SU-DHL-6 (cell line): ENCODE measurements around the gene ZBTB8OS.

Experiments used
- H2AFZ ChIP-seq: fragments of 200-600 bp; sonication (generic); 2 replicates; pipeline ENCODE4 v1.6.1; 2014; ENCODE audit warnings: low read depth, mild to moderate bottlenecking, moderate library complexity, mixed read lengths, antibody characterized with exemption, low read length; ENCODE audit not compliant: severe bottlenecking
- H3F3A ChIP-seq: fragments of 200-600 bp; shearing (Covaris generic); 2 replicates; pipeline ENCODE4 v1.6.0; 2016; ENCODE audit warnings: antibody characterized with exemption, mild to moderate bottlenecking; ENCODE audit not compliant: insufficient read depth
- H3K27ac ChIP-seq: fragments of 200-600 bp; sonication (generic); 2 replicates; pipeline ENCODE4 v1.5.1; 2016; ENCODE audit warnings: low read depth, mild to moderate bottlenecking, low read length, moderate library complexity, mixed read lengths
- H3K27me3 ChIP-seq: fragments of 200-600 bp; sonication (generic), shearing (Covaris generic); 2 replicates; pipeline ENCODE4 v1.6.0; 2014; ENCODE audit warnings: mild to moderate bottlenecking, low read length
- H3K36me3 ChIP-seq: fragments of 200-600 bp; sonication (generic); 2 replicates; pipeline ENCODE4 v1.6.1; 2014; ENCODE audit warnings: mild to moderate bottlenecking, low read length, mixed read lengths
- H3K4me2 ChIP-seq: fragments of 300-600, 200-600 bp; shearing (Covaris generic), sonication (generic); 2 replicates; pipeline ENCODE4 v1.6.0; 2014; ENCODE audit warnings: low read length, low read depth, mild to moderate bottlenecking; ENCODE audit not compliant: poor library complexity, severe bottlenecking
- H3K4me3 ChIP-seq: fragments of 200-600 bp; sonication (generic); 2 replicates; pipeline ENCODE4 v1.5.1; 2014; ENCODE audit warnings: antibody characterized with exemption, low read length, mild to moderate bottlenecking, mixed read lengths; ENCODE audit not compliant: insufficient read depth, poor library complexity, severe bottlenecking
- H3K79me2 ChIP-seq: fragments of 200-600 bp; sonication (generic); 2 replicates; pipeline ENCODE4 v1.6.1; 2014; ENCODE audit warnings: mild to moderate bottlenecking, low read length, moderate library complexity; ENCODE audit not compliant: insufficient read depth
- H3K9ac ChIP-seq: fragments of 200-600 bp; sonication (generic); 2 replicates; pipeline ENCODE4 v1.7.0; 2014; ENCODE audit warnings: mild to moderate bottlenecking, low read length
- H3K9me2 ChIP-seq: fragments of 200-600 bp; sonication (generic); replicated peaks from 2 replicates; pipeline ENCODE4 v1.6.1; 2014; ENCODE audit warnings: low read length; ENCODE audit not compliant: insufficient read depth
- H3K9me3 ChIP-seq: fragments of 200-600 bp; sonication (generic); 2 replicates; pipeline ENCODE4 v1.6.1; 2014; ENCODE audit warnings: low read length, mixed read lengths; ENCODE audit not compliant: insufficient read depth
- H4K20me1 ChIP-seq: fragments of 200-600 bp; sonication (generic); 2 replicates; pipeline ENCODE4 v1.6.1; 2014; ENCODE audit warnings: low read depth, mild to moderate bottlenecking, antibody characterized with exemption, low read length, moderate library complexity, mixed read lengths
- EZH2phosphoT487 ChIP-seq: fragments of 200-600 bp; sonication (generic), shearing (Covaris generic); conservative IDR thresholded peaks from 2 replicates; pipeline ENCODE4 v1.6.1; 2018; ENCODE audit warnings: mild to moderate bottlenecking, antibody characterized with exemption, low read length, moderate library complexity, mixed read lengths
- TF ChIP-seq, protein P1 (sequence below): fragments of 200-600 bp; sonication (generic); IDR thresholded peaks from one replicate; pipeline ENCODE4 v1.5.1; 2017; ENCODE audit warnings: antibody characterized with exemption, mild to moderate bottlenecking, low read length, moderate library complexity; ENCODE audit not compliant: insufficient read depth, poor library complexity, severe bottlenecking

ZBTB8OS gene

DNA sequence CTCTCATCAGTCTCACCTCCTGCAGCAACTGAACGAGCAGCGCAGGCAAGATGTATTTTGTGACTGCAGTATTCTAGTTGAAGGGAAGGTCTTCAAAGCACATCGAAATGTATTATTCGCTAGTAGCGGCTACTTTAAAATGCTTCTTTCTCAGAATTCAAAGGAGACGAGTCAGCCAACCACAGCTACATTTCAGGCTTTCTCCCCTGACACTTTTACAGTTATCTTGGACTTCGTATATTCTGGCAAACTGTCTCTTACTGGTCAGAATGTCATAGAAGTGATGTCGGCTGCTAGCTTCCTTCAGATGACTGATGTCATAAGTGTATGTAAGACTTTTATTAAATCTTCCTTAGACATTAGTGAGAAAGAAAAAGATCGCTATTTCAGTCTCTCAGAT lies 57.4 kb downstream of the ZBTB8OS start:
- Histone ChIP-seq H2AFZ (no peak overlapping the region), H4K20me1 (no peaks in the 10 kb centered on the region), H3K27ac (no peak overlapping the region), H3K9ac (no peak overlapping the region), H3K4me2 (no peak overlapping the region), H3F3A (no peaks in the 10 kb centered on the region), H3K36me3 (no peaks in the 10 kb centered on the region), H3K27me3 (no peaks in the 10 kb centered on the region), H3K79me2 (no peaks in the 10 kb centered on the region), H3K9me3 (no peaks in the 10 kb centered on the region), H3K9me2 (no peaks in the 10 kb centered on the region), H3K4me3 (no peak overlapping the region)
- TF ChIP-seq EZH2phosphoT487 = no peak
- TF ChIP-seq, protein P1, sequence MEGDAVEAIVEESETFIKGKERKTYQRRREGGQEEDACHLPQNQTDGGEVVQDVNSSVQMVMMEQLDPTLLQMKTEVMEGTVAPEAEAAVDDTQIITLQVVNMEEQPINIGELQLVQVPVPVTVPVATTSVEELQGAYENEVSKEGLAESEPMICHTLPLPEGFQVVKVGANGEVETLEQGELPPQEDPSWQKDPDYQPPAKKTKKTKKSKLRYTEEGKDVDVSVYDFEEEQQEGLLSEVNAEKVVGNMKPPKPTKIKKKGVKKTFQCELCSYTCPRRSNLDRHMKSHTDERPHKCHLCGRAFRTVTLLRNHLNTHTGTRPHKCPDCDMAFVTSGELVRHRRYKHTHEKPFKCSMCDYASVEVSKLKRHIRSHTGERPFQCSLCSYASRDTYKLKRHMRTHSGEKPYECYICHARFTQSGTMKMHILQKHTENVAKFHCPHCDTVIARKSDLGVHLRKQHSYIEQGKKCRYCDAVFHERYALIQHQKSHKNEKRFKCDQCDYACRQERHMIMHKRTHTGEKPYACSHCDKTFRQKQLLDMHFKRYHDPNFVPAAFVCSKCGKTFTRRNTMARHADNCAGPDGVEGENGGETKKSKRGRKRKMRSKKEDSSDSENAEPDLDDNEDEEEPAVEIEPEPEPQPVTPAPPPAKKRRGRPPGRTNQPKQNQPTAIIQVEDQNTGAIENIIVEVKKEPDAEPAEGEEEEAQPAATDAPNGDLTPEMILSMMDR = no peak

DNA sequence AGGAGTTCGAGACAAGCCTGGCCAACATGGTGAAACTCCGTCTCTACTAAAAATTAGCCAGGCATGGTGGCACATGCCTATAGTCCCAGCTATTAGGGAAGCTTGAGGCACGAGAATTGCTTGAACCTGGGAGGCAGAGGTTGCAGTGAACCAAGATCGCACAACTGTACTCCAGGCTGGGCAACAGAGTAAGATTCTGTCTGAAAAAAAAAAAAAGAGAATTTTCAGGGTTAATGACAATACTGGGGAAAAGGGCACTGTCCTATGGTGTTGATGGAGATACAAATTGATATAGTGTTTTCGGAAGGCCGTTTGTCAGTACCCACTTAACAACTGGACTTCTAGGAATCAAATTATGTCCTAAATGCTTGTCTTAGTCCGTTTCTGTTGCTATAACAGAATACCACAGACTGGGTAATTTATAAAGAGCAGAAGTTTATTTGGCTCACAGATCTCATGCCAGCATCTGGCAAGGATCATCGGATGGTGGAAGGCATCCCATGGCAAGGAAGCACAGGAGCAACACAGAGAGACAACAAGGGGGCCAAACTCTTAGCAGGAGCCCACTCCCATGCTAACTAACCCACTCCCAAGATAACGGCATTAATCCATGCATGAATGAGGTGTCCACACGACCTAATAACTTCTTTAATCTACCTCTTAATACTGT lies 69.9 kb downstream of the ZBTB8OS start:
- H3K4me2 ChIP-seq = no peak overlapping the region

More for the DNA sequence above, 69.9 kb downstream of the ZBTB8OS start:
- Histone ChIP-seq H3K27ac (no peak overlapping the region), H3K9me2 (no peaks in the 10 kb centered on the region), H3K36me3 (no peaks in the 10 kb centered on the region), H3K9me3 (no peaks in the 10 kb centered on the region), H4K20me1 (no peaks in the 10 kb centered on the region), H3K27me3 (no peaks in the 10 kb centered on the region), H3K79me2 (no peaks in the 10 kb centered on the region), H3K4me3 (no peak overlapping the region), H3F3A (no peaks in the 10 kb centered on the region), H2AFZ (no peak overlapping the region), H3K9ac (no peak overlapping the region)
- no peak for TF ChIP-seq EZH2phosphoT487
- TF ChIP-seq, protein P1 = no peak
